Cardiac fibroblast (primary cell): ENCODE measurements around the gene DHRS11.

ENCODE experiments used
- DNase-seq, 2 donors: peaks; one replicate each; pipeline versions ENCODE4 v3.0.0 to v3.0.0-alpha.2; 2010; ENCODE audit warnings: low read depth in 2 of 2
- H3K4me3 ChIP-seq, 2 donors: replicated peaks in 1 of 2; 1 replicate in 1 of 2; 2 replicates in 1 of 2; pipeline ENCODE4 v1.5.1; 2011; ENCODE audit warnings: low read depth in 2 of 2, low read length in 2 of 2, mild to moderate bottlenecking in 2 of 2, moderate library complexity in 1 of 2
- TF ChIP-seq, protein P1 (sequence below): IDR thresholded peaks from one replicate; pipeline ENCODE4 v1.5.1; 2011; ENCODE audit warnings: low read depth, mild to moderate bottlenecking, low read length, inconsistent platforms

DHRS11 gene

GRCh38 chr17:36614933-36615332 is 23.3 kb downstream of the DHRS11 start:
- H3K4me3 ChIP-seq, result no peak overlapping the region
- TF ChIP-seq, protein P1, sequence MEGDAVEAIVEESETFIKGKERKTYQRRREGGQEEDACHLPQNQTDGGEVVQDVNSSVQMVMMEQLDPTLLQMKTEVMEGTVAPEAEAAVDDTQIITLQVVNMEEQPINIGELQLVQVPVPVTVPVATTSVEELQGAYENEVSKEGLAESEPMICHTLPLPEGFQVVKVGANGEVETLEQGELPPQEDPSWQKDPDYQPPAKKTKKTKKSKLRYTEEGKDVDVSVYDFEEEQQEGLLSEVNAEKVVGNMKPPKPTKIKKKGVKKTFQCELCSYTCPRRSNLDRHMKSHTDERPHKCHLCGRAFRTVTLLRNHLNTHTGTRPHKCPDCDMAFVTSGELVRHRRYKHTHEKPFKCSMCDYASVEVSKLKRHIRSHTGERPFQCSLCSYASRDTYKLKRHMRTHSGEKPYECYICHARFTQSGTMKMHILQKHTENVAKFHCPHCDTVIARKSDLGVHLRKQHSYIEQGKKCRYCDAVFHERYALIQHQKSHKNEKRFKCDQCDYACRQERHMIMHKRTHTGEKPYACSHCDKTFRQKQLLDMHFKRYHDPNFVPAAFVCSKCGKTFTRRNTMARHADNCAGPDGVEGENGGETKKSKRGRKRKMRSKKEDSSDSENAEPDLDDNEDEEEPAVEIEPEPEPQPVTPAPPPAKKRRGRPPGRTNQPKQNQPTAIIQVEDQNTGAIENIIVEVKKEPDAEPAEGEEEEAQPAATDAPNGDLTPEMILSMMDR, result no peak
- DNase-seq, result no peak

DNA sequence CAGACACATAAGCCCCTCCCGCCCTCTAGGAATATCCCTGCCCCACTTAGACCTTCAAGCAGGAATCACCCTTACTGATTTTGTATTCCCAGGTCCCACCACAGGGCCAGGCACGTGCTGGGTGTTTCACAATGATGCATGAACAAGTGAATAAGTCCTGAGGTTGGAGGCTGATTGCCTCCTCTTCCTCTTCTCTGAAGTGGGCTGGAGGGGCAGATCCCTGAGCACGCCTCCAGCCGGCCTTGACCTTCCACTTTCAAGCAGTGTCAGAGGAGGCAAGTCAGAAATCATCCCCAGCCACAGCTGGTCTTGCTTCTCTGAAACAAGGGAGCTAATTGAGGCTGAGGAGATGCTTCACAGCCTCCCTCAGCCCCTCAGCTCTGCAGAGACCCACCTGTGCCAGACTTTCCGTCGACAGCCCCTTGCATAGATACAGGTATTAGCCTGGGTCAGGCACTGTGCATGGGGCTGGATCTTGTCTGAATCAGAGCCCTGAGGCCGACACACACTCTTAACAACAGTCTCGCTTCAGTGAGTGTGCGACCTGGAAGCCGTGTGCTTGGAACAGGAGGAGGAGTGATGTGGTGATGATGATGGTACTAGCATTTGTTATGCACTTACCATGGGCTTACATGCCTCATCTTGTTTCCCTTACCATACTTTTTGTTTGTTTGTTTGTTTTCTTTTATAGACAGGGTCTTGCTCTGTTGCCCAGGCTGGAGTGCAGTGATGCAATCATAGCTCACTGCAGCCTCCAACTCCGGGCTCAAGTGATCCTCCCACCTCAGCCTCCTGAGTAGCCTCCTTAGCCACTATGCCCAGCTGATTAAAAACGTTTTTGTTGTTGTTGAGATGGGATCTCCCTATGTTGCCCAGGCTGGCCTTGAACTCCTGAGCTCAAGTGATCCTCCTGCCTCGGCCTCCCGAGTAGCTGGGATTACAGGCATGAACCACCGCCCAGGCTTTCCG is 24.7 kb downstream of the DHRS11 start:
- TF ChIP-seq, protein P1, result no peak
- DNase-seq, result no peak
- H3K4me3 ChIP-seq, result no peak overlapping the region

GRCh38 chr17:36617773-36618172 is 26.1 kb downstream of the DHRS11 start:
- H3K4me3 ChIP-seq, result no peak overlapping the region
- no peak for DNase-seq
- TF ChIP-seq, protein P1, result no peak

DNA sequence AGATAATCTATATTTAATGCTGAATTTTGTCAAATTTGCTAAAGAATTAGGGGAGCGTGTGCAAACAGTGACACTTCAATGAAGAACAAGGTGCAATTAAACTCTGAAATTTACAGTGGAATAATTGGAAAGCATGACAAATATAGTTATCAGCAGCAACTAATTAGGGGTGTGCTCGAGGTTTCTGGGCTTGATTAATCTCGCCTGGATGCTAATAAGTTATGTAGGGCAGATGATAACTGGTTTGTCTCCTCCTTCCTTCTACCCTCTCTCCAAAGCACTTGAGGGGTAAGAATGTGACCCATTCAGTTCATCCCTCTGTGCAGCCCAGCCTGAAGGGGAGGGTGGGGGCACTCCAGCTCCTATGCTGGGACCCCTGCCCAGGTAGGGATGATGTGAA is 31.6 kb downstream of the DHRS11 start:
- TF ChIP-seq, protein P1, result no peak
- no peak for DNase-seq
- no peak overlapping the region for H3K4me3 ChIP-seq

GRCh38 chr17:36625188-36625587 is 33.5 kb downstream of the DHRS11 start:
- H3K4me3 ChIP-seq, result no peak overlapping the region

DNA sequence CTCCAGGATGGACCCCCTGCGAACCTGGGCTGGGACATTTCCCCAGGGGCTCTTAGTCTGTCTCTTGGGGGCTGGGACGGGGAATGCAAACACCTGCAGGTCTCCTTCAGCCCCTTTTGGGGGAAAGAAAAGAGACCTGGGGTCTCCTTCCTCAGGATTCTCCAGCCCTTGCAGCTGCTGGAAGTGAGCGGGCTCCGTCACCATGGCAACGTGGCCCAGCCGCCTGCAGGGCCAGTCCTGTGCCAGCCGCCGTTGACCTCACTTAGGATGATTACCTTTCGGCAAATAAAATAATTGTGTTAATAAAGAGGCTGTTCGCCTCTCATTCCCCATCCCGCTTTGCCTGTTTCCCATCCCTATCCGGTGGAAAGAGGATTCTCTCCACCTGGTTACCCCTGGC is 35.4 kb downstream of the DHRS11 start:
- TF ChIP-seq, protein P1, result no peak
- no peak overlapping the region for H3K4me3 ChIP-seq
- no peak for DNase-seq

More at GRCh38 chr17:36625188-36625587, 33.5 kb downstream of the DHRS11 start:
- no peak for DNase-seq
- TF ChIP-seq, protein P1, result no peak

- no peak overlapping the region for H3K4me3 ChIP-seq
- no peak for DNase-seq
- TF ChIP-seq, protein P1, result no peak
These were observed 36.9 kb downstream of the DHRS11 start for GRCh38 chr17:36628576-36628975.
